Naive thymus-derived CD4-positive, alpha-beta T cell (primary cell): ENCODE data around the gene MARCHF3. TPM values are rescaled to one million over a fixed set of nuclear protein-coding genes. Genes with fewer than 3 reads are reported as not detected.
"Not testable (repeated sequence)": the region's sequence is repeated elsewhere in the genome, so short reads cannot be mapped to it uniquely, and the experiment has no call there.

Experiments used
- ATAC-seq: fragments of 150-1000 bp; cut with Tn5 transposase; 2 replicates; pipeline ENCODE4 v1.10.0; 2021; ENCODE audit warnings: mild to moderate bottlenecking, moderate library complexity
- CTCF ChIA-PET: fragments of 350-600 bp; sonication (Branson Sonifier 250); formaldehyde crosslinking; loops from one replicate; lab custom pipeline; 2021; ENCODE audit warnings: antibody characterized with exemption; lab: Charles Lee
- POLR2A ChIA-PET: fragments of 350-600 bp; sonication (Branson Sonifier 250); formaldehyde crosslinking; loops from one replicate; lab custom pipeline; 2021; ENCODE audit warnings: antibody characterized with exemption, inconsistent platforms; lab: Charles Lee
- DNase-seq, 9 donors: peaks; one replicate each; pipeline versions ENCODE4 v3.0.0 to v3.0.0-alpha.2; 2020 to 2022; ENCODE audit warnings: mixed read lengths in 1 of 9
- H3K27ac ChIP-seq: one replicate; pipeline ENCODE4 v1.7.0; 2013; ENCODE audit warnings: mild to moderate bottlenecking, low read depth, low read length, moderate library complexity
- H3K27me3 ChIP-seq, 2 donors: one replicate each; pipeline ENCODE4 v1.7.0; 2013; ENCODE audit warnings: low read length in 2 of 2, mild to moderate bottlenecking in 2 of 2, moderate library complexity in 2 of 2; ENCODE audit not compliant: control insufficient read depth in 2 of 2, insufficient read depth in 2 of 2
- H3K36me3 ChIP-seq, 3 experiments: 1 replicate in 2 of 3; 2 replicates in 1 of 3; pipeline ENCODE4 v1.7.0; 2013; ENCODE audit warnings: low read length in 3 of 3, mild to moderate bottlenecking in 3 of 3, moderate library complexity in 1 of 3; ENCODE audit not compliant: insufficient read depth in 3 of 3, control insufficient read depth in 2 of 3
- H3K4me1 ChIP-seq, 2 donors: one replicate each; pipeline ENCODE4 v1.7.0; 2013; ENCODE audit warnings: low read length in 2 of 2, mild to moderate bottlenecking in 2 of 2, moderate library complexity in 1 of 2; ENCODE audit not compliant: control insufficient read depth in 2 of 2, insufficient read depth in 2 of 2
- H3K4me3 ChIP-seq: 2 replicates; pipeline ENCODE4 v1.7.0; 2013; ENCODE audit warnings: mild to moderate bottlenecking, low read length
- H3K9me3 ChIP-seq, 3 experiments: 1 replicate in 2 of 3; 2 replicates in 1 of 3; pipeline ENCODE4 v1.7.0; 2013; ENCODE audit warnings: low read length in 3 of 3; ENCODE audit not compliant: control insufficient read depth in 2 of 3
- H3K27ac Mint-ChIP-seq, 9 donors: one replicate each; pipeline ENCODE4 v1.8.0; 2020 to 2022; ENCODE audit warnings: mixed read lengths in 9 of 9, mild to moderate bottlenecking in 8 of 9, moderate library complexity in 5 of 9, inconsistent platforms in 2 of 9
- H3K27me3 Mint-ChIP-seq, 5 donors: one replicate each; pipeline ENCODE4 v1.8.0; 2021 to 2022; ENCODE audit warnings: mixed read lengths in 5 of 5, mild to moderate bottlenecking in 1 of 5
- H3K36me3 Mint-ChIP-seq, 5 donors: one replicate each; pipeline ENCODE4 v1.8.0; 2020 to 2022; ENCODE audit warnings: mixed read lengths in 5 of 5, mild to moderate bottlenecking in 3 of 5, inconsistent platforms in 1 of 5
- H3K4me1 Mint-ChIP-seq, 7 donors: one replicate each; pipeline ENCODE4 v1.8.0; 2020 to 2022; ENCODE audit warnings: mixed read lengths in 7 of 7, mild to moderate bottlenecking in 3 of 7, inconsistent platforms in 1 of 7
- H3K4me3 Mint-ChIP-seq, 10 donors: one replicate each; pipeline ENCODE4 v1.8.0; 2020 to 2022; ENCODE audit warnings: mild to moderate bottlenecking in 10 of 10, mixed read lengths in 10 of 10, moderate library complexity in 6 of 10, inconsistent platforms in 2 of 10
- H3K9me3 Mint-ChIP-seq, 11 donors: one replicate each; pipeline ENCODE4 v1.8.0; 2020 to 2022; ENCODE audit warnings: mixed read lengths in 11 of 11, mild to moderate bottlenecking in 4 of 11, inconsistent platforms in 1 of 11, moderate library complexity in 1 of 11
- intact Hi-C, 2 donors: fragments of 100-400 bp; cut with micrococcal nuclease; formaldehyde crosslinking; loops; one replicate each; pipeline ENCODE4 v1.15.1; 2023
- polyA plus RNA-seq, 2 donors: library from polyadenylated mRNA; unstranded; fragments of 300-500 nt; fragmentation: Illumina TruSeq; gene quantifications; one replicate each; pipeline ENCODE4 v1.2.3, GENCODE V29; 2021
- total RNA-seq, 6 experiments: library from RNA in 5 of 6; stranded (reverse) in 5 of 6; gene quantifications; 1 replicate in 5 of 6; 2 replicates in 1 of 6; pipeline ENCODE4 v1.2.3 and lab custom pipeline; 2021 to 2026

MARCHF3 gene
- total and polyA plus RNA-seq, 7 experiments from 2014 or later: 3.1 to 15.4 (median 13.0) TPM

DNA sequence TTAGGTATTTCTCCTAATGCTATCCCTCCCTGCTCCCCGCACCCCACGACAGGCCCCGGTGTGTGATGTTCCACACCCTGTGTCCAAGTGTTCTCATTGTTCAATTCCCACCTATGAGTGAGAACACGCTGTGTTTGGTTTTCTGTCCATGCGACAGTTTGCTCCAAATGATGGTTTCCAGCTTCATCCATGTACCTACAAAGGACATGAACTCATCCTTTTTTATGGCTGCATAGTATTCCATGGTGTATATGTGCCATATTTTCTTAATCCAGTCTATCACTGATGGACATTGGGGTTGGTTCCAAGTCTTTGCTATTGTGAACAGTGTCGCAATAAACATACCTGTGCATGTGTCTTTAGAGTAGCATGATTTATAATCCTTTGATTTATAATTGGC, 23.2 kb upstream of the MARCHF3 start:
- H3K27ac Mint-ChIP-seq, ATAC-seq, H3K9me3 Mint-ChIP-seq, DNase-seq, intact Hi-C loops, H3K27me3 ChIP-seq, H3K27me3 Mint-ChIP-seq, POLR2A ChIA-PET, H3K4me3 ChIP-seq, H3K4me1 ChIP-seq, H3K9me3 ChIP-seq, H3K4me3 Mint-ChIP-seq, H3K27ac ChIP-seq, H3K4me1 Mint-ChIP-seq, CTCF ChIA-PET: not testable (repeated sequence)
- H3K36me3 Mint-ChIP-seq: peaks cover 11 to 66% (median 36%) of the 10 kb centered on the region in 5 donors
- H3K36me3 ChIP-seq: peaks cover 0 to 12% (median 0%) of the 10 kb centered on the region in 3 experiments

DNA sequence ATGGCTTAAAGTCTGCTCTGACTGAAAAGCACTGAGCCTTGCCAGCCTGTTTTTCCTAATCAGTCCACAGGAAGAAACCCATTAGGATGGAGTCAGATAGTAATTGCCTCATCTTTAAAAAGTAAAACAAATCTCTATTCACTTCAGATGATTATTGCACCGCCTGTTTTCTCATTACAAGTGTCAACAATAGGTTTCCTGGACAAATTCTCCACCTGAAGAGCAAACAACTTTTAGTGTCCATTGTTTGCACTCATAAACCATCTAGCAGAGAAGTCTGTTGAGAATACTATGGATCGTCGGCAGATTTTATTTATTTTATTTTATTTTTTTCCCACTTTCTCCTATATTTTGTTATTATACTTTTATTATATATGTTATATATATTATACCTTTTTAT, 22.7 kb upstream of the MARCHF3 start:
- peaks cover 0 to 12% (median 0%) of the 10 kb centered on the region in 3 experiments for H3K36me3 ChIP-seq
- Mint-ChIP-seq H3K4me1 (no peaks in the 10 kb centered on the region), H3K27me3 (no peaks in the 10 kb centered on the region), H3K27ac (no peak overlapping the region), H3K9me3 (peaks cover 0 to 6% (median 0%) of the 10 kb centered on the region in 11 donors), H3K36me3 (peaks cover 10 to 67% (median 31%) of the 10 kb centered on the region in 5 donors), H3K4me3 (no peak overlapping the region)
- intact Hi-C loops: no loop called here
- POLR2A ChIA-PET: no interaction called here
- no peak for ATAC-seq
- CTCF ChIA-PET: no interaction called here
- H3K27ac ChIP-seq: no peak overlapping the region
- no peak for DNase-seq
- H3K4me3 ChIP-seq: no peak overlapping the region
- H3K4me1 ChIP-seq: no peaks in the 10 kb centered on the region
- no peaks in the 10 kb centered on the region for H3K27me3 ChIP-seq
- H3K9me3 ChIP-seq: no peaks in the 10 kb centered on the region

DNA sequence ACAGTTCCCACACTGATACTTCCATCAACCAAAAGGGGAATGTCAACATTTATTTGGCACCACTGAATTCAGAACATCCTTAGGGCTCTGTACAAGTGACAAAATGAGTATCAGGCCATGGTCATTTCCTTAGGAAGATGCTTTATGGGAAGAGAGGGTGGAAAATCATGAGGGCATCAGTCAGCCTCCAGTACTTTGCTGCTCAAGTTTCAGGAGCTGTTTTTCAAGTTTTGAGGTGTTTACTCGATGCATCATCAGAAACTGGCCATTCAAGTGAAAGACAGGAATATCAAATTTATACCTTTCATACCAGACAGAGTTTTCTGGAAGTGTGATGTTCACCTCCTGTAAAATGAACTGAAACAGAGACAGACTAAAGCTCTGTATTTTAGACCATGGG, 21.2 kb upstream of the MARCHF3 start:
- no peak overlapping the region for H3K27ac ChIP-seq
- no peaks in the 10 kb centered on the region for H3K4me1 Mint-ChIP-seq
- intact Hi-C loops: no loop called here
- CTCF ChIA-PET: no interaction called here
- H3K36me3 ChIP-seq: peaks cover 0 to 12% (median 0%) of the 10 kb centered on the region in 3 experiments
- no peak overlapping the region for H3K4me3 ChIP-seq
- DNase-seq (no peak), ATAC-seq (no peak)
- H3K27me3 ChIP-seq: no peaks in the 10 kb centered on the region
- H3K4me3 Mint-ChIP-seq: no peak overlapping the region
- peaks cover 0 to 6% (median 0%) of the 10 kb centered on the region in 11 donors for H3K9me3 Mint-ChIP-seq
- peaks cover 10 to 57% (median 25%) of the 10 kb centered on the region in 5 donors for H3K36me3 Mint-ChIP-seq
- H3K4me1 ChIP-seq: no peaks in the 10 kb centered on the region
- no peaks in the 10 kb centered on the region for H3K9me3 ChIP-seq
- H3K27ac Mint-ChIP-seq: no peak overlapping the region
- H3K27me3 Mint-ChIP-seq: no peaks in the 10 kb centered on the region
- POLR2A ChIA-PET: no interaction called here

DNA sequence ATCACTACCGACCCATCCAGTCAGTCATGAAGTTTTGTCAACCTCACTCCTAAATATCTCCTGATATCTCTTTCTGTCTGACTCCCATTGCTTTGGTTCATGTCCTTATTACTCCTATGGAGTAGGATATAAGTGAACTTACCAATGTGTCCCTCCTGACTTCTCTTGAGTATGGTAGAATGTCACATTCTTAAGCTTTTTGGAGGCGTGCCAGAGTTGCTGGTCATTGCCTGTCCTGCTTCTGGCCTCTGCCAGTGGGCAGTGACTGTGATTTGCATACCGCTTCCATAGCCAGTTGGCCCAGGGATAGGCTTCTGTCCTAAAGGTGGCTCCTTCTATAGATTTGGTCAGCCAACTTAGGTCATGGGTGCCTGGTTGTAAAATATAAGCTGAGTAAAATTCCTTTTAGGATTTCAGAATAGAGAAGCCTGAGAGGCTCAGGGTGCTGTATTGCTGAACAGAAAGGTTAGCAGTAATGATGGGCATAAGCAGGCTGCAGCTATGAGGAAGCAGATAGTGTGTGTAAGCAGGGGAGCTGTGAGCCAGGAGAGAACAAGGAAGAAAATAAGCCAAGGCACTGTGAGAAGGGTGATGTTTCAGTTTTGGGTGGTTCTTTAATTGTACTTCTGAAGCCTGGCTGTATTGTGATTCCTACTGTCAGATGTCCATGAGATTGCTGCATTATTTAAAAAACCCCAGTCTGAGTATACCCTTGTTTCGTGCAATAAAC, 16.1 kb upstream of the MARCHF3 start:
- Mint-ChIP-seq H3K27me3 (no peaks in the 10 kb centered on the region), H3K36me3 (peaks cover 0 to 15% (median 0%) of the 10 kb centered on the region in 5 donors), H3K4me1 (no peaks in the 10 kb centered on the region), H3K9me3 (no peaks in the 10 kb centered on the region), H3K4me3 (no peak overlapping the region), H3K27ac (no peak overlapping the region)
- ChIA-PET POLR2A (no interaction called here), CTCF (interaction anchor here (0.8 to 1.1 kb wide), 2 partner anchors 209 to 211 kb away, joined by 3 read pairs; no protein-coding TSS in a partner anchor)
- Histone ChIP-seq H3K9me3 (no peaks in the 10 kb centered on the region), H3K4me1 (no peaks in the 10 kb centered on the region), H3K27me3 (no peaks in the 10 kb centered on the region), H3K27ac (no peak overlapping the region), H3K4me3 (no peak overlapping the region), H3K36me3 (peaks cover 0 to 5% (median 0%) of the 10 kb centered on the region in 3 experiments)
- intact Hi-C loops: no loop called here
- ATAC-seq (no peak), DNase-seq (no peak)

DNA sequence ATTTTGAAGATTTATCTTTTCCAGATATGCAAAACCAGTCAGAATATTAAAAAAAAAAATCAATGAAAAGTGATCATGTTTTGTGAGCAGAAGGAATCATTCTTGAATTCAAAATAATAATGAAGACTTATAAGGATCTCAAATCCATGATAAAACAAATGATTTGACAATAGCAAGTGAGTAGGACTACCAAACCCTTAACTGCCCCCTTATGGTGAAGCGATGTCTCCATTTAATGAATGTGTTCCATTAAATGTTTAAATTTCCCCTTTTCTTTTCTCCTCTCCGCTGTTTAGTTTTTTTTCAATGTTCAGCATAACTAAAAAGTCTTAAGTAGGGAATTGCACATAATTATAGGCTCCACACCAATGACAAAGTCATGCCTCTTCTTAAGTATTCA, 12.2 kb upstream of the MARCHF3 start:
- Histone ChIP-seq H3K4me3 (no peak overlapping the region), H3K27ac (no peak overlapping the region), H3K27me3 (no peaks in the 10 kb centered on the region), H3K4me1 (no peaks in the 10 kb centered on the region), H3K36me3 (peaks cover 0 to 5% (median 0%) of the 10 kb centered on the region in 3 experiments), H3K9me3 (no peaks in the 10 kb centered on the region)
- DNase-seq (peak in 1 of 9 donors; percentile 13), ATAC-seq (no peak)
- POLR2A ChIA-PET: no interaction called here
- no peak overlapping the region for H3K4me3 Mint-ChIP-seq
- H3K9me3 Mint-ChIP-seq: no peaks in the 10 kb centered on the region
- CTCF ChIA-PET: no interaction called here
- intact Hi-C loops: loop anchor here in 1 of 2 donors (1.0 kb wide), 2 partner anchors 204 to 366 kb away; no protein-coding TSS in a partner anchor
- peak overlapping the region in 1 of 9 donors; percentile 54 for H3K27ac Mint-ChIP-seq
- no peaks in the 10 kb centered on the region for H3K36me3 Mint-ChIP-seq
- H3K4me1 Mint-ChIP-seq: peaks cover 0 to 1% (median 0%) of the 10 kb centered on the region in 7 donors
- H3K27me3 Mint-ChIP-seq: no peaks in the 10 kb centered on the region

DNA sequence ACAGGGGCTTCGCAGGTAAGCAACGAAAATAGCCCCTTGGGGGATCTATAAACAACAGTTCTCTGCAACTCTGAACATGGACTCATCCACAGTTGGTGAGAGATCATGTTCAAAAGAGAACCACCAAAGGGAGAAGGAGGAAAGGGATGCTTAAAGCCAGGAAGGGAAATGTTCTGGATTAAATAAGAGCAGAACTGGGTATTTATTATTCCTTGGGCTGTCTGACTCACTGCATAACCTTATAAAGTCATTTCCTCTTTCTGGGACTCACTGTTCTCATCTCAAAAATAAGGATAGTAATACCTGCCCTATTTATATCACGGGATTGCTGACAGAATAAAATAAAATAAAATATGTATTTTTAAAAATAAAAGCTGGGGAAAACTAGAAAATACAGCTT, 11.2 kb upstream of the MARCHF3 start:
- ATAC-seq (no peak), DNase-seq (no peak)
- Mint-ChIP-seq H3K9me3 (no peaks in the 10 kb centered on the region), H3K27ac (no peak overlapping the region), H3K4me1 (peaks cover 0 to 5% (median 0%) of the 10 kb centered on the region in 7 donors), H3K36me3 (no peaks in the 10 kb centered on the region), H3K27me3 (no peaks in the 10 kb centered on the region), H3K4me3 (no peak overlapping the region)
- H3K4me1 ChIP-seq: no peaks in the 10 kb centered on the region
- intact Hi-C loops: no loop called here
- no peaks in the 10 kb centered on the region for H3K36me3 ChIP-seq
- H3K9me3 ChIP-seq: no peaks in the 10 kb centered on the region
- no peak overlapping the region for H3K27ac ChIP-seq
- CTCF ChIA-PET: no interaction called here
- no peak overlapping the region for H3K4me3 ChIP-seq
- POLR2A ChIA-PET: no interaction called here
- H3K27me3 ChIP-seq: no peaks in the 10 kb centered on the region
